Measurements from ENCODE around the gene GOLGA8A. TPM values are rescaled to one million over a fixed set of nuclear protein-coding genes. Genes with fewer than 3 reads are reported as not detected.
A peak's percentile ranks its signal among the peaks of the same experiment; 100 is the strongest.
"Not testable (repeated sequence)": the region's sequence is repeated elsewhere in the genome, so short reads cannot be mapped to it uniquely, and the experiment has no call there.

Gene GOLGA8A
- total RNA-seq, 1 experiment from 2014 or later = 37.2 TPM

GRCh38 chr15:34436956-34437442 lies 609 bp downstream of the GOLGA8A start:
- DNase-seq = peak; percentile 27
- peak overlapping the region; percentile 77 for H3K4me3 Mint-ChIP-seq (ENCODE audit: low read depth, unreplicated experiment)
- intact Hi-C loops (cut with micrococcal nuclease; ENCODE audit: unreplicated experiment) = no loop called here
- H3K27me3 Mint-ChIP-seq (ENCODE audit: unreplicated experiment) = no peaks in the 10 kb centered on the region
- BruUV-seq (replicated peaks) = no TSS peak
- no peak overlapping the region for H3K27ac Mint-ChIP-seq (ENCODE audit: unreplicated experiment)
- H3K9me3 Mint-ChIP-seq (ENCODE audit: low read depth, unreplicated experiment) = no peaks in the 10 kb centered on the region
- TF ChIP-seq CTCF (IDR thresholded peaks at IDR 0.05; ENCODE audit: unreplicated experiment) = no peak
- peaks cover 15% of the 10 kb centered on the region for H3K36me3 Mint-ChIP-seq (ENCODE audit: insufficient read depth, unreplicated experiment)
- no peaks in the 10 kb centered on the region for H3K4me1 Mint-ChIP-seq (ENCODE audit: low read depth, unreplicated experiment)
- CTCF ChIA-PET = no interaction called here

GRCh38 chr15:34436126-34436955 lies 1.3 kb downstream of the GOLGA8A start:
- intact Hi-C loops (cut with micrococcal nuclease; ENCODE audit: unreplicated experiment) = no loop called here
- no peak for TF ChIP-seq CTCF (IDR thresholded peaks at IDR 0.05; ENCODE audit: unreplicated experiment)
- Mint-ChIP-seq H3K9me3 (ENCODE audit: low read depth, unreplicated experiment) (no peaks in the 10 kb centered on the region), H3K36me3 (ENCODE audit: insufficient read depth, unreplicated experiment) (peaks cover 15% of the 10 kb centered on the region), H3K4me1 (ENCODE audit: low read depth, unreplicated experiment) (no peaks in the 10 kb centered on the region), H3K27ac (ENCODE audit: unreplicated experiment) (no peak overlapping the region), H3K27me3 (ENCODE audit: unreplicated experiment) (no peaks in the 10 kb centered on the region), H3K4me3 (ENCODE audit: low read depth, unreplicated experiment) (peak overlapping the region; percentile 77)
- CTCF ChIA-PET = no interaction called here
- BruUV-seq (replicated peaks) = TSS peak; percentile 9
- no peak for DNase-seq

GRCh38 chr15:34435658-34436057 lies 1.9 kb downstream of the GOLGA8A start:
- DNase-seq = no peak
- intact Hi-C loops (cut with micrococcal nuclease; ENCODE audit: unreplicated experiment) = no loop called here
- H3K27ac Mint-ChIP-seq (ENCODE audit: unreplicated experiment) = no peak overlapping the region
- no peaks in the 10 kb centered on the region for H3K9me3 Mint-ChIP-seq (ENCODE audit: low read depth, unreplicated experiment)
- H3K4me3 Mint-ChIP-seq (ENCODE audit: low read depth, unreplicated experiment) = peak overlapping the region; percentile 77
- no peaks in the 10 kb centered on the region for H3K27me3 Mint-ChIP-seq (ENCODE audit: unreplicated experiment)
- no TSS peak for BruUV-seq (replicated peaks)
- CTCF ChIA-PET = no interaction called here
- no peaks in the 10 kb centered on the region for H3K4me1 Mint-ChIP-seq (ENCODE audit: low read depth, unreplicated experiment)
- TF ChIP-seq CTCF (IDR thresholded peaks at IDR 0.05; ENCODE audit: unreplicated experiment) = no peak
- peaks cover 15% of the 10 kb centered on the region for H3K36me3 Mint-ChIP-seq (ENCODE audit: insufficient read depth, unreplicated experiment)

- no peak for DNase-seq
- H3K4me1 Mint-ChIP-seq (ENCODE audit: low read depth, unreplicated experiment) = no peaks in the 10 kb centered on the region
- intact Hi-C loops (cut with micrococcal nuclease; ENCODE audit: unreplicated experiment) = no loop called here
- H3K36me3 Mint-ChIP-seq (ENCODE audit: insufficient read depth, unreplicated experiment) = peaks cover 15% of the 10 kb centered on the region
- TF ChIP-seq CTCF (IDR thresholded peaks at IDR 0.05; ENCODE audit: unreplicated experiment) = no peak
- no TSS peak for BruUV-seq (replicated peaks)
- CTCF ChIA-PET = no interaction called here
- no peaks in the 10 kb centered on the region for H3K9me3 Mint-ChIP-seq (ENCODE audit: low read depth, unreplicated experiment)
- H3K27ac Mint-ChIP-seq (ENCODE audit: unreplicated experiment) = no peak overlapping the region
- H3K4me3 Mint-ChIP-seq (ENCODE audit: low read depth, unreplicated experiment) = no peak overlapping the region
- no peaks in the 10 kb centered on the region for H3K27me3 Mint-ChIP-seq (ENCODE audit: unreplicated experiment)
These were observed 2.8 kb downstream of the GOLGA8A start for GRCh38 chr15:34434627-34435305.

GRCh38 chr15:34433956-34434626 lies 3.5 kb downstream of the GOLGA8A start:
- CTCF ChIA-PET; H3K9me3 Mint-ChIP-seq (ENCODE audit: low read depth, unreplicated experiment); H3K4me3 Mint-ChIP-seq (ENCODE audit: low read depth, unreplicated experiment); BruUV-seq (replicated peaks); H3K4me1 Mint-ChIP-seq (ENCODE audit: low read depth, unreplicated experiment); DNase-seq; H3K27me3 Mint-ChIP-seq (ENCODE audit: unreplicated experiment); intact Hi-C loops (cut with micrococcal nuclease; ENCODE audit: unreplicated experiment); H3K27ac Mint-ChIP-seq (ENCODE audit: unreplicated experiment): not testable (repeated sequence)
- peaks cover 15% of the 10 kb centered on the region for H3K36me3 Mint-ChIP-seq (ENCODE audit: insufficient read depth, unreplicated experiment)

- H3K36me3 Mint-ChIP-seq (ENCODE audit: insufficient read depth, unreplicated experiment); H3K27me3 Mint-ChIP-seq (ENCODE audit: unreplicated experiment); intact Hi-C loops (cut with micrococcal nuclease; ENCODE audit: unreplicated experiment); H3K4me3 Mint-ChIP-seq (ENCODE audit: low read depth, unreplicated experiment); DNase-seq; H3K27ac Mint-ChIP-seq (ENCODE audit: unreplicated experiment); H3K9me3 Mint-ChIP-seq (ENCODE audit: low read depth, unreplicated experiment); H3K4me1 Mint-ChIP-seq (ENCODE audit: low read depth, unreplicated experiment); CTCF ChIA-PET; BruUV-seq (replicated peaks): not testable (repeated sequence)
These were observed 7.0 kb downstream of the GOLGA8A start for GRCh38 chr15:34430642-34431041.
